Osteoblast (primary cell): ENCODE data around the gene WASF2. TPM values are rescaled to one million over a fixed set of nuclear protein-coding genes. Genes with fewer than 3 reads are reported as not detected.

ENCODE experiments used
- DNase-seq: peaks from one replicate; pipeline ENCODE4 v3.0.0; 2011; ENCODE audit warnings: low spot score, mixed read lengths; ENCODE audit not compliant: insufficient read length; ENCODE audit errors: missing footprints
- H2AFZ ChIP-seq: 2 replicates; pipeline ENCODE4 v1.6.0; 2011; ENCODE audit warnings: mild to moderate bottlenecking, low read length
- H3K27ac ChIP-seq: 2 replicates; pipeline ENCODE4 v1.5.1; 2011; ENCODE audit warnings: mild to moderate bottlenecking, low read depth, low read length, moderate library complexity
- H3K27me3 ChIP-seq: 2 replicates; pipeline ENCODE4 v1.6.0; 2012; ENCODE audit warnings: mild to moderate bottlenecking, control low read depth, inconsistent platforms, low read length, moderate library complexity; ENCODE audit not compliant: insufficient read depth
- H3K36me3 ChIP-seq: 2 replicates; pipeline ENCODE4 v1.5.1; 2011; ENCODE audit warnings: mild to moderate bottlenecking, low read length, control low read depth, moderate library complexity; ENCODE audit not compliant: insufficient read depth
- H3K4me1 ChIP-seq: 2 replicates; pipeline ENCODE4 v1.5.1; 2011; ENCODE audit warnings: mild to moderate bottlenecking, low read length, control low read depth, moderate library complexity; ENCODE audit not compliant: insufficient read depth
- H3K4me2 ChIP-seq: 2 replicates; pipeline ENCODE4 v1.6.0; 2011; ENCODE audit warnings: mild to moderate bottlenecking, low read length; ENCODE audit not compliant: insufficient read depth
- H3K4me3 ChIP-seq: fragments of 200-600 bp; sonication (generic); 3 replicates; pipeline ENCODE4 v1.5.1; 2012; ENCODE audit warnings: mild to moderate bottlenecking, low read length, inconsistent platforms; ENCODE audit not compliant: insufficient read depth
- H3K79me2 ChIP-seq: 2 replicates; pipeline ENCODE4 v1.6.0; 2012; ENCODE audit warnings: mild to moderate bottlenecking, low read length, control low read depth, inconsistent platforms; ENCODE audit not compliant: insufficient read depth
- H3K9me3 ChIP-seq: 2 replicates; pipeline ENCODE4 v1.5.1; 2011; ENCODE audit warnings: low read depth, low read length, control low read depth
- H4K20me1 ChIP-seq: 2 replicates; pipeline ENCODE4 v1.6.0; 2012; ENCODE audit warnings: mild to moderate bottlenecking, low read length, control low read depth; ENCODE audit not compliant: insufficient read depth
- CTCF ChIP-seq: IDR thresholded peaks from 2 replicates; pipeline ENCODE4 v1.5.1; 2011; ENCODE audit warnings: mild to moderate bottlenecking, low read depth, low read length, moderate library complexity; ENCODE audit errors: extremely low read depth
- total RNA-seq: library from RNA; depleted of rRNA; stranded (reverse); fragments of >200 nt; gene quantifications from 2 replicates; pipeline ENCODE4 v1.2.3, GENCODE V29; 2012

The WASF2 gene
- total RNA-seq, 1 donor = 24.6 TPM

DNA sequence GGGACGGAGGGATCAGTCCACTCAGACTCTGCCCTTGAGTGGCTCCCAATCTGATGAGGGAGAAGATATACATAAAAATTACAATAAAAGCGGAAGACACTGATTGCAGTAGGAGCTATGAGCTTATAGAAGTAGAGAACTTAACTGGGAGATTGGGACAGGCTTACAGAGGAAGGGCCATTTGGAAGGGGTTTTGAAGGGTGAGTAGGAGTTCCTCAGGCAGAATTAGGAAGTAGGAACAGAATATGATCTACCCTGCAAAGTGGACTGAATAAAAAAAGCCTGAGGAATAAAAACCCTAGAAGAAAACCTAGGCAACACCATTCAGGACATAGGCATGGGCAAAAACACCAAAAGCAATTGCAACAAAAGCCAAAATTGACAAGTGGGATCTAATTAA is 9.2 kb upstream of the WASF2 start:
- Histone ChIP-seq H3K79me2 (no peaks in the 10 kb centered on the region), H3K27ac (no peak overlapping the region), H3K4me3 (no peak overlapping the region), H3K36me3 (no peaks in the 10 kb centered on the region), H4K20me1 (no peaks in the 10 kb centered on the region), H3K9me3 (no peaks in the 10 kb centered on the region), H3K4me2 (no peak overlapping the region), H3K4me1 (peaks cover 13% of the 10 kb centered on the region), H3K27me3 (no peaks in the 10 kb centered on the region), H2AFZ (no peak overlapping the region)
- TF ChIP-seq CTCF = no peak
- no peak for DNase-seq

DNA sequence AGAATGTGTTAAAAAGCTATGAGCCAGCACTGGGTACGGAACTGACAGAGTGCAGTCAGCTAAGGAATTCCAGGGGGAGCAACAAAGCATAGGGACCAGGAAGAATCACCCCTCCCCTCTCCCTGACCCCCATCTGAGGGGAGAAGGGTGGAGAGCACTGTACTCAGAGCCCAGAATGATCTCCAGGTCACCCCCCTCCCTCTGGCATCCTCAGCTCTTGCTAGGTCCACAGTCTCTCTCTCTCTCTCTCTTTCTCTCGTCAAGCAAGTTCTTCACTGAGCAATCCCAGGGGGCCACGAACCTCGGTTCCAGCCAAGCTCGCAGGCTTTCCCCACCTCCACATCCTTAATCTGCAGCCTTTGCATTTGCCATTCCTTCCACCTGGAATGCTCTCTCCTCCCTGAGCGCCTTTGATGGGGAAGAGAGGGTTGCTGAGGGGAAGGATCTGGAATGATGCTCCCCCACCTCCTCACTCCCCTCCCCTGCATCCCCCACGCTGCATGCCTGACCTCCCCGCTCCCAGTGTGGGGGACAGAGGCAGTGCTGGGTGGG is 6.7 kb upstream of the WASF2 start:
- Histone ChIP-seq H3K4me2 (peak overlapping the region; percentile 82), H3K4me3 (peak overlapping the region; percentile 56), H4K20me1 (no peaks in the 10 kb centered on the region), H2AFZ (peak overlapping the region; percentile 85), H3K27ac (peak overlapping the region; percentile 7), H3K36me3 (no peaks in the 10 kb centered on the region), H3K79me2 (no peaks in the 10 kb centered on the region), H3K9me3 (no peaks in the 10 kb centered on the region), H3K4me1 (peaks cover 15% of the 10 kb centered on the region), H3K27me3 (no peaks in the 10 kb centered on the region)
- peak; percentile 58 for TF ChIP-seq CTCF
- DNase-seq = peak; percentile 57

DNA sequence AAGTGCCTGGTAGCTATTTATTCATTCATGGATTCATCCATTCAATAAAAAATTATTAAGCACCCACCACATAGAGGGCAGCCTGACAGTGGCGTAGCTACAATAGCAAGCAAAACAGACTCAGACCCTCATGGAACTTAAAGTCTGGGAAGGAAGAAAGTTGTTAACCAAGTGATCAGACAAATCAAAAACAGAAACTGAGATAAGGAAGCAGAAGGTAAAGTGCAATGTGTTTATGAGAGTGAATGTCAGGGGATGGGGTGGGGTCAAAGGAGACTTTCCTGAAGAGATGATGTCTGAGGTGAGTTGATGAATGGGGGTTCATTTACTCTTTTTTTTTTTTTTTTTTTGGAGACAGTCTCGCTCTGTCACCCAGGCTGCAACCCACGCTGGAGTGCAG is 2.8 kb upstream of the WASF2 start:
- no peak for DNase-seq
- Histone ChIP-seq H2AFZ (peak overlapping the region; percentile 91), H3K4me3 (no peak overlapping the region), H3K27me3 (no peaks in the 10 kb centered on the region), H3K4me2 (no peak overlapping the region), H4K20me1 (peaks cover 12% of the 10 kb centered on the region), H3K27ac (no peak overlapping the region), H3K79me2 (peaks cover 22% of the 10 kb centered on the region), H3K36me3 (no peaks in the 10 kb centered on the region), H3K4me1 (peaks cover 32% of the 10 kb centered on the region), H3K9me3 (no peaks in the 10 kb centered on the region)
- TF ChIP-seq CTCF = no peak

DNA sequence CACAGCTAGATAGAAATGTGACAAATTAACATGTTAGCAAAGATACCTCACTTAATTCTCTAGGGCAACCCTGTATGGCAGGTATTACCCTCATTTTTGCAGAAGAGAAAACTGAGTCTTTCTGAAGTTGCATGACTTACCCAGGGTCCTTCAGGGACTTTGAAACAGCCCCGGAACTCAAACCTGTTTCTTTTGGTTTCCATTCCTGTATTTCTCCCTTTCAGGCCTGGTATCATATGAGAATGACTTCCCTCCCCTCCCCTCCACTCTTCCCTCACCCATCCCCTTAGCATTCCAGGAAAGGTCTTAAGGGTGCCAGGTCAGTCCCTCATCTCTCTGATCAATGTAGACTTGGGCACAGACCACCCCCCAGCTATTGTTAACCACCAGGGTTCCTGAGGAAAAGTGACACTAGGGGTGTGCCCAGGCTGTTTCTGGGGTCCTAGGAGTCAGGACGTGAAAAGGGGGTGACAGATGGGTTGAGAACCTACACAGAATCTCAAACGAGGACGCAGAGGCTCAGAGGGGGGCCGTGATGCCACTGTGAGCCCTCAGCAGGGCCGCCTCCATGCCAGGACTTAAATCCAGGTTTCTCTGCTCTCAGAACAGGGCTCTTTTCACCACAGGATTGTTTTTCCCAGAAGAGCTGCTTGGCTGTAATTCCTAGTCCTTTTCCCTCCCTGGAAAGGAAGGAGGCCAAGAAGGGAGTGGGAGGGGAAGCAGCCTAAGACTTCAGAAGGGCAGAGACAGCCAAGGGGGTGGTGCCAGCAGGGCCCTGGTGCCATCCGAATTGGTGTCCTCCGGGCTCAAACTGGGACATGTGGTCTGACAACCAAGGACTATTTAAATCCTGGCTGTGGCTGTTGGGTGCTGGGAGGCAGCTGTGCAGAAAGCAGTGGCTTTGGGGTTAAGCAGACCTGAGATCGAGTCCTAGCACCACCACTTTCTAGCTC is 2.1 kb upstream of the WASF2 start:
- Histone ChIP-seq H3K4me2 (no peak overlapping the region), H3K9me3 (no peaks in the 10 kb centered on the region), H3K36me3 (no peaks in the 10 kb centered on the region), H3K79me2 (peaks cover 26% of the 10 kb centered on the region), H3K27ac (peak overlapping the region; percentile 31), H2AFZ (peak overlapping the region; percentile 91), H3K4me3 (no peak overlapping the region), H4K20me1 (peaks cover 13% of the 10 kb centered on the region), H3K4me1 (peaks cover 30% of the 10 kb centered on the region), H3K27me3 (no peaks in the 10 kb centered on the region)
- peak; percentile 80 for DNase-seq
- TF ChIP-seq CTCF = no peak
